K562 (cell line): ENCODE measurements around the gene ZNF77.

Experiments used
- ARID2 ChIP-seq: fragments of 450-650 bp; IDR thresholded peaks from 2 replicates; pipeline ENCODE4 v1.6.1; 2017; ENCODE audit warnings: antibody characterized with exemption, mild to moderate bottlenecking
- CGGBP1 ChIP-seq: fragments of 250-450 bp; sonication (Bioruptor Pico); IDR thresholded peaks from 2 replicates; pipeline ENCODE4 v1.9.0; 2021; ENCODE audit warnings: mild to moderate bottlenecking
- CTCF ChIP-seq, 3 experiments: IDR thresholded peaks in 2 of 3; conservative IDR thresholded peaks in 1 of 3; 2 replicates each; pipeline ENCODE4 v1.5.1; 2011 to 2012; ENCODE audit warnings: low read length in 3 of 3, mild to moderate bottlenecking in 3 of 3, control low read depth in 2 of 3, improper control_type of control experiment in 1 of 3, inconsistent platforms in 1 of 3, low read depth in 1 of 3, mixed read lengths in 1 of 3, moderate library complexity in 1 of 3; ENCODE audit not compliant: insufficient read depth in 2 of 3
- GTF3C2 ChIP-seq: IDR thresholded peaks from 3 replicates; pipeline ENCODE4 v1.6.1; 2011; ENCODE audit warnings: borderline replicate concordance, mild to moderate bottlenecking, moderate library complexity; ENCODE audit not compliant: insufficient read length; ENCODE audit errors: extremely low read depth
- POLR3A ChIP-seq: IDR thresholded peaks from 2 replicates; pipeline ENCODE4 v1.6.1; 2011; ENCODE audit warnings: borderline replicate concordance, mild to moderate bottlenecking, moderate library complexity; ENCODE audit not compliant: insufficient read length, insufficient read depth; ENCODE audit errors: extremely low read depth
- SIN3B ChIP-seq: fragments of 450-650 bp; IDR thresholded peaks from 2 replicates; pipeline ENCODE4 v1.6.1; 2017; ENCODE audit warnings: low read depth, mild to moderate bottlenecking, moderate library complexity
- USF2 ChIP-seq: sonication (generic); formaldehyde crosslinking; IDR thresholded peaks from 2 replicates; pipeline ENCODE4 v1.5.0; 2020; ENCODE audit warnings: missing genetic modification reagents

- no peak for TF ChIP-seq CGGBP1 (CRISPR knock-in tag)
- TF ChIP-seq POLR3A, result no peak
- TF ChIP-seq USF2 (CRISPR knock-in tag), result no peak
- TF ChIP-seq CTCF (IDR thresholded peaks at IDR 0.05 in 2 of 3, conservative IDR thresholded peaks at IDR 0.05 in 1 of 3; ENCODE audit: insufficient read depth in 2 of 3, low read depth in 1 of 3, low read length in 3 of 3), result no peak
- TF ChIP-seq SIN3B, result no peak
- no peak for TF ChIP-seq ARID2
- no peak for TF ChIP-seq GTF3C2
These were observed 24.3 kb upstream of the ZNF77 start for GRCh38 chr19:2969104-2969504.
